ENCODE measurements around the gene CPB2. TPM values are rescaled to one million over a fixed set of nuclear protein-coding genes. Genes with fewer than 3 reads are reported as not detected.

CPB2 gene
- polyA plus RNA-seq, 1 donor (not counting 4 experiments of a cell fraction or from before 2014, with no cell fraction given) = 0.26 TPM

GRCh38 chr13:46086985-46087384 is 17.8 kb downstream of the CPB2 start:
- TF ChIP-seq CTCF (optimal IDR thresholded peaks at IDR 0.05 in 1 of 3, IDR thresholded peaks at IDR 0.05 in 1 of 3, conservative IDR thresholded peaks at IDR 0.05 in 1 of 3; ENCODE audit: extremely low read depth in 1 of 3, insufficient read depth in 2 of 3, low read length in 3 of 3) (no peak), EZH2 (IDR thresholded peaks at IDR 0.05; ENCODE audit: low read length) (no peak)
- Histone ChIP-seq H3K9me1 (ENCODE audit: control insufficient read depth, extremely low read depth, insufficient read depth, low read length) (no peaks in the 10 kb centered on the region), H3K4me1 (ENCODE audit: control insufficient read depth, extremely low read depth, insufficient read depth, low read length) (no peaks in the 10 kb centered on the region), H2AFZ (ENCODE audit: control insufficient read depth, low read length) (no peak overlapping the region), H3K36me3 (ENCODE audit: control insufficient read depth in 2 of 2, extremely low read depth in 1 of 2, insufficient read depth in 2 of 2, low read length in 2 of 2) (no peaks in the 10 kb centered on the region), H3K4me2 (ENCODE audit: control insufficient read depth, extremely low read depth, insufficient read depth, low read depth, low read length) (no peak overlapping the region), H3K9ac (ENCODE audit: control insufficient read depth, extremely low read depth, insufficient read depth, low read length) (no peak overlapping the region), H3K9me3 (ENCODE audit: control insufficient read depth, low read depth, low read length) (no peaks in the 10 kb centered on the region), H3K27me3 (ENCODE audit: control insufficient read depth, extremely low read depth, insufficient read depth, low read length) (no peaks in the 10 kb centered on the region), H3K4me3 (ENCODE audit: control insufficient read depth in 2 of 3, extremely low read depth in 1 of 3, insufficient read depth in 2 of 3, low read depth in 1 of 3, low read length in 3 of 3) (no peak overlapping the region), H3K27ac (ENCODE audit: control insufficient read depth, insufficient read depth, low read length) (no peak overlapping the region), H3K79me2 (ENCODE audit: control insufficient read depth, insufficient read depth, low read length) (no peaks in the 10 kb centered on the region), H4K20me1 (ENCODE audit: control insufficient read depth, extremely low read depth, insufficient read depth, low read length) (no peaks in the 10 kb centered on the region)
- DNase-seq (ENCODE audit: low read depth, low spot score) (no peak), FAIRE-seq (no peak)
- dilution Hi-C loops (cut with MboI; ENCODE audit: extremely low pct_ligation_motif_present, low sequenced_read_pairs) = no loop called here

GRCh38 chr13:46086421-46086922 is 18.4 kb downstream of the CPB2 start:
- no peak overlapping the region for H3K27ac ChIP-seq (ENCODE audit: control insufficient read depth, insufficient read depth, low read length)
- no peaks in the 10 kb centered on the region for H3K9me3 ChIP-seq (ENCODE audit: control insufficient read depth, low read depth, low read length)
- no peaks in the 10 kb centered on the region for H3K79me2 ChIP-seq (ENCODE audit: control insufficient read depth, insufficient read depth, low read length)
- H2AFZ ChIP-seq (ENCODE audit: control insufficient read depth, low read length) = no peak overlapping the region
- no peaks in the 10 kb centered on the region for H3K27me3 ChIP-seq (ENCODE audit: control insufficient read depth, extremely low read depth, insufficient read depth, low read length)
- no peaks in the 10 kb centered on the region for H3K9me1 ChIP-seq (ENCODE audit: control insufficient read depth, extremely low read depth, insufficient read depth, low read length)
- H3K4me2 ChIP-seq (ENCODE audit: control insufficient read depth, extremely low read depth, insufficient read depth, low read depth, low read length) = no peak overlapping the region
- H3K4me1 ChIP-seq (ENCODE audit: control insufficient read depth, extremely low read depth, insufficient read depth, low read length) = no peaks in the 10 kb centered on the region
- no peak overlapping the region for H3K9ac ChIP-seq (ENCODE audit: control insufficient read depth, extremely low read depth, insufficient read depth, low read length)
- H3K36me3 ChIP-seq (ENCODE audit: control insufficient read depth in 2 of 2, extremely low read depth in 1 of 2, insufficient read depth in 2 of 2, low read length in 2 of 2) = no peaks in the 10 kb centered on the region
- dilution Hi-C loops (cut with MboI; ENCODE audit: extremely low pct_ligation_motif_present, low sequenced_read_pairs) = no loop called here
- no peaks in the 10 kb centered on the region for H4K20me1 ChIP-seq (ENCODE audit: control insufficient read depth, extremely low read depth, insufficient read depth, low read length)
- DNase-seq (ENCODE audit: low read depth, low spot score) (no peak), FAIRE-seq (no peak)
- no peak overlapping the region for H3K4me3 ChIP-seq (ENCODE audit: control insufficient read depth in 2 of 3, extremely low read depth in 1 of 3, insufficient read depth in 2 of 3, low read depth in 1 of 3, low read length in 3 of 3)
- TF ChIP-seq CTCF (optimal IDR thresholded peaks at IDR 0.05 in 1 of 3, IDR thresholded peaks at IDR 0.05 in 1 of 3, conservative IDR thresholded peaks at IDR 0.05 in 1 of 3; ENCODE audit: extremely low read depth in 1 of 3, insufficient read depth in 2 of 3, low read length in 3 of 3) = no peak
- no peak for TF ChIP-seq EZH2 (IDR thresholded peaks at IDR 0.05; ENCODE audit: low read length)
